IMR-90 (cell line): ENCODE measurements around the gene NCKAP5. TPM values are rescaled to one million over a fixed set of nuclear protein-coding genes. Genes with fewer than 3 reads are reported as not detected.

Experiments used
- ATAC-seq: fragments of 200-7000 bp; cut with Tn5 transposase; 2 replicates; pipeline ENCODE4 v1.9.1; 2020; ENCODE audit warnings: low read depth, mild to moderate bottlenecking, moderate library complexity
- BruUV-seq: library from RNA; stranded (reverse); fragments of 400-500 nt; replicated peaks from 2 replicates; lab custom pipeline; 2021; lab: Mats Ljungman, UMichigan
- CTCF ChIA-PET: fragments of 300-600 bp; formaldehyde crosslinking; extraction: SDS; loops from one replicate; lab custom pipeline; 2021; ENCODE audit warnings: antibody characterized with exemption; lab: Yijun Ruan, JAX
- POLR2A ChIA-PET: fragments of 300-600 bp; sonication (Branson Sonifier 250); formaldehyde crosslinking; loops from one replicate; lab custom pipeline; 2022; ENCODE audit warnings: antibody characterized with exemption; ENCODE audit not compliant: unreplicated experiment; lab: Charles Lee
- DNase-seq: peaks from one replicate; pipeline ENCODE4 v3.0.0; 2013
- H2AFZ ChIP-seq: replicated peaks from 2 replicates; pipeline ENCODE3; 2013; ENCODE audit warnings: low read length, mild to moderate bottlenecking; ENCODE audit not compliant: poor library complexity
- H2AK5ac ChIP-seq: 2 replicates; pipeline ENCODE4 v1.6.1; 2013; ENCODE audit warnings: low read depth, low read length, inconsistent platforms
- H2AK9ac ChIP-seq: replicated peaks from 2 replicates; pipeline ENCODE3; 2013; ENCODE audit warnings: mild to moderate bottlenecking, low read depth, low read length, moderate library complexity; ENCODE audit not compliant: poor library complexity
- H2BK120ac ChIP-seq: 2 replicates; pipeline ENCODE4 v1.6.1; 2013; ENCODE audit warnings: low read depth, low read length, inconsistent platforms
- H2BK15ac ChIP-seq: 3 replicates; pipeline ENCODE4 v1.6.1; 2013; ENCODE audit warnings: low read depth, low read length, inconsistent platforms
- H2BK20ac ChIP-seq: 2 replicates; pipeline ENCODE4 v1.6.1; 2013; ENCODE audit warnings: low read depth, mild to moderate bottlenecking, inconsistent platforms, low read length, moderate library complexity
- H2BK5ac ChIP-seq: 2 replicates; pipeline ENCODE4 v1.6.1; 2013; ENCODE audit warnings: mild to moderate bottlenecking, low read depth, low read length, inconsistent platforms; ENCODE audit not compliant: poor library complexity, severe bottlenecking
- H3K14ac ChIP-seq: replicated peaks from 2 replicates; pipeline ENCODE4 v1.6.1; 2013; ENCODE audit warnings: low read depth, low read length, inconsistent platforms
- H3K18ac ChIP-seq: 2 replicates; pipeline ENCODE4 v1.6.1; 2013; ENCODE audit warnings: low read depth, low read length, control low read depth
- H3K23ac ChIP-seq: 2 replicates; pipeline ENCODE4 v1.6.1; 2013; ENCODE audit warnings: low read depth, low read length, inconsistent platforms
- H3K27ac ChIP-seq: 2 replicates; pipeline ENCODE4 v1.5.1; 2013; ENCODE audit warnings: mild to moderate bottlenecking, control low read depth, low read length; ENCODE audit not compliant: insufficient read depth
- H3K27me3 ChIP-seq: 2 replicates; pipeline ENCODE4 v1.6.1; 2013; ENCODE audit warnings: low read length; ENCODE audit not compliant: control insufficient read depth, insufficient read depth
- H3K36me3 ChIP-seq: 2 replicates; pipeline ENCODE4 v1.6.1; 2013; ENCODE audit warnings: low read length, mixed read lengths; ENCODE audit not compliant: control insufficient read depth, insufficient read depth
- H3K4ac ChIP-seq: 2 replicates; pipeline ENCODE4 v1.6.1; 2013; ENCODE audit warnings: low read depth, low read length, inconsistent platforms
- H3K4me1 ChIP-seq: 2 replicates; pipeline ENCODE4 v1.6.1; 2013; ENCODE audit warnings: low read length, mixed read lengths; ENCODE audit not compliant: control insufficient read depth, insufficient read depth
- H3K4me2 ChIP-seq: 2 replicates; pipeline ENCODE4 v1.6.1; 2013; ENCODE audit warnings: low read depth, mild to moderate bottlenecking, control low read depth, low read length, moderate library complexity
- H3K4me3 ChIP-seq: 2 replicates; pipeline ENCODE4 v1.5.1; 2013; ENCODE audit warnings: low read depth, mild to moderate bottlenecking, control low read depth, low read length, moderate library complexity; ENCODE audit not compliant: insufficient read depth
- H3K56ac ChIP-seq: 2 replicates; pipeline ENCODE4 v1.6.1; 2013; ENCODE audit warnings: low read length, inconsistent platforms; ENCODE audit not compliant: insufficient read depth; ENCODE audit errors: extremely low read depth
- H3K79me1 ChIP-seq, 2 experiments: 2 replicates each; pipeline ENCODE4 v1.6.1; 2013; ENCODE audit warnings: low read length in 2 of 2, inconsistent platforms in 1 of 2, low read depth in 1 of 2
- H3K9ac ChIP-seq: 2 replicates; pipeline ENCODE4 v1.6.1; 2013; ENCODE audit warnings: low read depth, low read length, control low read depth
- H3K9me1 ChIP-seq: 2 replicates; pipeline ENCODE4 v1.6.1; 2013; ENCODE audit warnings: low read length, inconsistent platforms; ENCODE audit not compliant: insufficient read depth
- H3K9me3 ChIP-seq: 2 replicates; pipeline ENCODE4 v1.6.1; 2013; ENCODE audit warnings: low read length; ENCODE audit not compliant: control insufficient read depth, insufficient read depth
- H4K20me1 ChIP-seq: 2 replicates; pipeline ENCODE4 v1.6.1; 2013; ENCODE audit warnings: low read length, inconsistent platforms; ENCODE audit not compliant: insufficient read depth
- H4K5ac ChIP-seq: 2 replicates; pipeline ENCODE4 v1.6.1; 2013; ENCODE audit warnings: mild to moderate bottlenecking, low read depth, low read length, control low read depth
- H4K8ac ChIP-seq, 2 experiments: 2 replicates each; pipeline ENCODE4 v1.6.1; 2013; ENCODE audit warnings: low read depth in 2 of 2, low read length in 2 of 2, control low read depth in 1 of 2, inconsistent platforms in 1 of 2
- H4K91ac ChIP-seq: 2 replicates; pipeline ENCODE4 v1.6.1; 2013; ENCODE audit warnings: low read depth, low read length, inconsistent platforms; ENCODE audit not compliant: insufficient read depth
- CEBPB ChIP-seq: IDR thresholded peaks from 2 replicates; pipeline ENCODE4 v1.6.1; 2012; ENCODE audit warnings: low read depth, low read length, improper control_type of control experiment
- CHD1 ChIP-seq: IDR thresholded peaks from 2 replicates; pipeline ENCODE4 v1.6.1; 2012; ENCODE audit warnings: low read depth, low read length, improper control_type of control experiment
- CTCF ChIP-seq: conservative IDR thresholded peaks from 2 replicates; pipeline ENCODE4 v1.5.1; 2012; ENCODE audit warnings: mild to moderate bottlenecking, low read depth, low read length, improper control_type of control experiment
- ELK1 ChIP-seq: fragments of 150-350 bp; IDR thresholded peaks from 2 replicates; pipeline ENCODE4 v1.6.1; 2016; ENCODE audit warnings: low read depth, mild to moderate bottlenecking, low read length, moderate library complexity, borderline replicate concordance
- MAZ ChIP-seq: IDR thresholded peaks from 2 replicates; pipeline ENCODE4 v1.6.1; 2012; ENCODE audit warnings: low read depth, mild to moderate bottlenecking, low read length, improper control_type of control experiment, moderate library complexity, borderline replicate concordance
- RAD21 ChIP-seq: IDR thresholded peaks from 2 replicates; pipeline ENCODE4 v1.6.1; 2012; ENCODE audit warnings: low read length, improper control_type of control experiment
- RFX5 ChIP-seq: IDR thresholded peaks from 2 replicates; pipeline ENCODE4 v1.8.0; 2012; ENCODE audit warnings: low read depth, mild to moderate bottlenecking, low read length, moderate library complexity
- SMC3 ChIP-seq: fragments of 150-350 bp; IDR thresholded peaks from 2 replicates; pipeline ENCODE4 v1.6.1; 2016; ENCODE audit warnings: low read depth, mild to moderate bottlenecking, antibody characterized with exemption, low read length, moderate library complexity
- WGBS, 2 experiments: methylation state at CpG; one replicate each; pipeline versions ENCODE4 v1.1.5 to v1.1.7; 2013; ENCODE audit warnings: missing lambda C conversion rate in 2 of 2; ENCODE audit not compliant: insufficient read length in 1 of 2; ENCODE audit errors: extremely low coverage in 2 of 2; 5-methylcytosine and 5-hydroxymethylcytosine counted together
- dilution Hi-C: fragments of 300-500 bp; cut with HindIII; formaldehyde crosslinking; loops from one replicate; pipeline ENCODE4 v1.14.3; 2018; ENCODE audit warnings: low sequenced_read_pairs; ENCODE audit not compliant: unreplicated experiment
- in situ Hi-C: fragments of 300-500 bp; cut with MboI; formaldehyde crosslinking; loops from 3 replicates; pipeline ENCODE4 v1.14.3; 2019; ENCODE audit warnings: low sequenced_read_pairs, inconsistent platforms, mixed read lengths
- intact Hi-C: fragments of 100-400 bp; cut with micrococcal nuclease; formaldehyde crosslinking; loops from 2 replicates; pipeline ENCODE4 v1.10.0; 2022
- polyA plus RNA-seq, 3 experiments: library from polyadenylated mRNA; depleted of rRNA; stranded (reverse); fragments of >200 nt; gene quantifications; 2 replicates each; pipeline ENCODE4 v1.2.3, GENCODE V29; 2012; ENCODE audit warnings: low replicate concordance in 1 of 3
- total RNA-seq: library from RNA; depleted of rRNA; stranded (reverse); fragments of >200 nt; gene quantifications from 2 replicates; pipeline ENCODE4 v1.2.3, GENCODE V29; 2012

Gene NCKAP5
- total and polyA plus RNA-seq, 2 of the 4 experiments (the other 2 are of a cell fraction), result 2.7 to 3.9 TPM

- Histone ChIP-seq H2BK20ac (no peak overlapping the region), H3K79me1 (peaks cover 16 to 52% of the 10 kb centered on the region in 2 experiments), H2BK120ac (no peak overlapping the region), H3K14ac (no peak overlapping the region), H2AK9ac (no peak overlapping the region), H3K27me3 (no peaks in the 10 kb centered on the region), H2AFZ (no peak overlapping the region), H2BK15ac (no peak overlapping the region), H4K8ac (no peak overlapping the region), H3K4me3 (no peak overlapping the region), H3K4ac (no peak overlapping the region), H3K36me3 (peaks cover 1% of the 10 kb centered on the region; the same call in 1 of the 2 replicates), H3K9ac (no peak overlapping the region), H2BK5ac (no peak overlapping the region), H2AK5ac (no peak overlapping the region), H4K91ac (no peak overlapping the region), H3K18ac (no peak overlapping the region), H3K23ac (no peak overlapping the region), H3K27ac (no peak overlapping the region), H4K20me1 (peaks cover 35% of the 10 kb centered on the region; the same call in 1 of the 2 replicates), H3K9me3 (no peaks in the 10 kb centered on the region), H3K4me1 (peaks cover 1% of the 10 kb centered on the region; the same call in 1 of the 2 replicates), H3K4me2 (peak overlapping the region; percentile 71; the same call in 1 of the 2 replicates), H4K5ac (no peak overlapping the region), H3K56ac (no peak overlapping the region), H3K9me1 (peaks cover 7% of the 10 kb centered on the region)
- no TSS peak for BruUV-seq
- ATAC-seq, result no peak
- CTCF ChIA-PET, result interaction anchor here (0.6 to 1.0 kb wide), 2 partner anchors 13 to 493 kb away, joined by 3 to 6 read pairs; no protein-coding TSS in a partner anchor
- no CpG with 5 or more reads among the region's 1 CpG for WGBS, 2 experiments
- in situ Hi-C loops, result no loop called here
- no peak for DNase-seq
- POLR2A ChIA-PET, result no interaction called here
- TF ChIP-seq CTCF (no peak), MAZ (no peak), ELK1 (no peak), CHD1 (no peak), CEBPB (no peak), RFX5 (no peak), RAD21 (no peak), SMC3 (no peak)
- intact Hi-C loops, result no loop called here
- dilution Hi-C loops, result no loop called here
These were observed 427.6 kb downstream of the NCKAP5 start for GRCh38 chr2:133140620-133141019.
